GM12864 (cell line): ENCODE data around the gene WNT3A.

ENCODE experiments used
- DNase-seq: peaks from one replicate; pipeline ENCODE4 v3.0.0-alpha.2; 2011; ENCODE audit warnings: low read depth
- H3K4me3 ChIP-seq: 2 replicates; pipeline ENCODE4 v1.5.1; 2011; ENCODE audit warnings: mild to moderate bottlenecking, low read depth, low read length, control low read depth
- CTCF ChIP-seq: IDR thresholded peaks from 2 replicates; pipeline ENCODE4 v1.5.1; 2011; ENCODE audit warnings: low read depth, mild to moderate bottlenecking, moderate library complexity, low read length, control low read depth, inconsistent platforms; ENCODE audit errors: missing control alignments

The WNT3A gene

GRCh38 chr1:228013935-228014930 lies 7.4 kb downstream of the WNT3A start:
- no peak overlapping the region for H3K4me3 ChIP-seq
- DNase-seq: no peak
- TF ChIP-seq CTCF: no peak

GRCh38 chr1:228015276-228016180 lies 8.7 kb downstream of the WNT3A start:
- TF ChIP-seq CTCF: no peak
- DNase-seq: no peak

GRCh38 chr1:228016181-228016510 lies 9.3 kb downstream of the WNT3A start:
- TF ChIP-seq CTCF: no peak
- H3K4me3 ChIP-seq: no peak overlapping the region
- DNase-seq: no peak

More at GRCh38 chr1:228015276-228016180, 8.7 kb downstream of the WNT3A start:
- H3K4me3 ChIP-seq: no peak overlapping the region

GRCh38 chr1:228016653-228017355 lies 10.0 kb downstream of the WNT3A start:
- H3K4me3 ChIP-seq: no peak overlapping the region
- no peak for TF ChIP-seq CTCF
- DNase-seq: no peak

GRCh38 chr1:228017356-228018124 lies 10.7 kb downstream of the WNT3A start:
- no peak for TF ChIP-seq CTCF
- no peak for DNase-seq
- no peak overlapping the region for H3K4me3 ChIP-seq

GRCh38 chr1:228018125-228018398 lies 11.3 kb downstream of the WNT3A start:
- no peak for DNase-seq
- TF ChIP-seq CTCF: no peak
- no peak overlapping the region for H3K4me3 ChIP-seq
